ENCODE measurements around the gene PTPRN2.

PTPRN2 gene

DNA sequence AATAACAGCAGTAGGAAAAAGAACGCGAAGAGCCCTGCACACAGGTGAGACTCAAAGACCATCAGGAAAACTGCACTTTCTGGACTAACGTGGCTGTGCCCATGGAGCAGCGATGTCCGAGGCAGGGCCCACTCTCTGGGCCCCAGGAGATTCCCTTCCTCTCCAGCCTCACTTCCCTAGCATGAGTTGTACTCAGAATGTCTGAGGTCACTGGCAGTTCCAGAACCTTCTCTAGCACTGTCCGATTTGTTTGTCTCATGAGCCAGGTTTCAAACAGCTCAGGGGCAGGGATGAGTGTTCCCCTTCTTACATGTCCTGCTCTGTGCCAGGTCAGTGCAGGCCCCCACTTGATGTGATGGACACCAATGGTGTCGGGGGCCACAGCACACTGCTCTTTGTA, 484.2 kb downstream of the PTPRN2 start:
- DNase-seq (ENCODE audit: low read depth): no peak
- in situ Hi-C loops (cut with HindIII; ENCODE audit: low sequenced_read_pairs): no loop called here
- TF ChIP-seq CTCF (IDR thresholded peaks at IDR 0.05; ENCODE audit: low read depth, low read length, missing control alignments): no peak
- H3K4me3 ChIP-seq (ENCODE audit: low read depth, low read length): no peak overlapping the region

DNA sequence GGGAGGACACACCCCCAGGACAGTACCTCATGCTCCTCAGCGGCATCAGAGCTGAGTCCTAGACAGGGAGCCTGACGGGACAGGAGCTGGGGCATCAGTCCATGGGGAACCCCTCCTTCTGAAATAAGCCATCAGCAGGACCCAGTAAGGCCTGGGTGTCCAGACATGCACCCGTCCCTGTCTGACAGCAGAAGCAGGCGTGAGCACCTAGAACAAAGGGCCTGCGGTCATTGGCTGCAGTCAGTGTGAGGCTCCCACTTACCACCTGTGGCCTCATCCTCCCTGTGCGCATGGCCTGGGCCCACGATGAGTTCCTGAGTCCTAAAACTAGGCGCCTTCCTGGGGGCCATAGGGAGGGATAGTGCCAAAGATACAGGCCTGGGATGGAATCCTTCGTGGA, 484.7 kb downstream of the PTPRN2 start:
- TF ChIP-seq CTCF (IDR thresholded peaks at IDR 0.05; ENCODE audit: low read depth, low read length, missing control alignments): no peak
- no peak for DNase-seq (ENCODE audit: low read depth)
- H3K4me3 ChIP-seq (ENCODE audit: low read depth, low read length): no peak overlapping the region
- in situ Hi-C loops (cut with HindIII; ENCODE audit: low sequenced_read_pairs): no loop called here

GRCh38 chr7:158101821-158102450, 485.7 kb downstream of the PTPRN2 start:
- DNase-seq (ENCODE audit: low read depth): no peak
- in situ Hi-C loops (cut with HindIII; ENCODE audit: low sequenced_read_pairs): no loop called here
- H3K4me3 ChIP-seq (ENCODE audit: low read depth, low read length): no peak overlapping the region
- TF ChIP-seq CTCF (IDR thresholded peaks at IDR 0.05; ENCODE audit: low read depth, low read length, missing control alignments): no peak

GRCh38 chr7:158098125-158099030, 489.2 kb downstream of the PTPRN2 start:
- DNase-seq (ENCODE audit: low read depth): no peak
- in situ Hi-C loops (cut with HindIII; ENCODE audit: low sequenced_read_pairs): no loop called here
- no peak for TF ChIP-seq CTCF (IDR thresholded peaks at IDR 0.05; ENCODE audit: low read depth, low read length, missing control alignments)
- no peak overlapping the region for H3K4me3 ChIP-seq (ENCODE audit: low read depth, low read length)

GRCh38 chr7:158097453-158098124, 490.0 kb downstream of the PTPRN2 start:
- DNase-seq (ENCODE audit: low read depth): no peak
- in situ Hi-C loops (cut with HindIII; ENCODE audit: low sequenced_read_pairs): no loop called here
- no peak overlapping the region for H3K4me3 ChIP-seq (ENCODE audit: low read depth, low read length)
- TF ChIP-seq CTCF (IDR thresholded peaks at IDR 0.05; ENCODE audit: low read depth, low read length, missing control alignments): no peak

GRCh38 chr7:158097106-158097452, 490.5 kb downstream of the PTPRN2 start:
- H3K4me3 ChIP-seq (ENCODE audit: low read depth, low read length): no peak overlapping the region
- DNase-seq (ENCODE audit: low read depth): no peak
- TF ChIP-seq CTCF (IDR thresholded peaks at IDR 0.05; ENCODE audit: low read depth, low read length, missing control alignments): no peak
- in situ Hi-C loops (cut with HindIII; ENCODE audit: low sequenced_read_pairs): no loop called here

Measured in astrocyte of the cerebellum (primary cell).